Anterior cingulate cortex (tissue), 58 donors: Measurements from ENCODE around the gene IFNL2.
"Not testable (repeated sequence)": the region's sequence is repeated elsewhere in the genome, so short reads cannot be mapped to it uniquely, and the experiment has no call there.

Source experiments
- DNase-seq, 58 donors: peaks; one replicate each; lab custom pipeline; 2025; lab: John Stamatoyannopoulos, UW

The IFNL2 gene

DNA sequence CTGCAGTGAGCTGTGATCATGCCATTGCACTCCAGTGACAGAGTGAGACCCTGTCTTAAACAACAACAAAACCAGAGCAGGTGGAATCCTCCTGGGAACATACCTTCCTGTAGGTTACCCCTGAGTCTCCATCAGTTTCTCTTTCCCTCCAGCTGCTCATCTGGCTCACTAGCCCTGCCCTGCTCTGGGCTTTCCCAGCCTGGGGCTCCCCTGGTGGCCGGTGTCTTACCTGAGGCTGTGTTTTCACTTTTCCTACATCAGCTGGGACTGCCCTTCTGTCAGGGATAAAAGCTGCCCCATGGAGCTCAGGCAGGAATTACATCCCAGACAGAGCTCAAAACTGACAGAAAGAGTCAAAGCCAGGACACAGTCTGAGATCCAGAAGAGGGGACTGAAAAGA lies at the start of gene IFNL2:
Gene IFNL2 (plus strand): TSS at position 312 of the 400 bp plus-strand sequence. CDS start 173 bp downstream, outside the sequence.
- not testable (repeated sequence) for DNase-seq

DNA sequence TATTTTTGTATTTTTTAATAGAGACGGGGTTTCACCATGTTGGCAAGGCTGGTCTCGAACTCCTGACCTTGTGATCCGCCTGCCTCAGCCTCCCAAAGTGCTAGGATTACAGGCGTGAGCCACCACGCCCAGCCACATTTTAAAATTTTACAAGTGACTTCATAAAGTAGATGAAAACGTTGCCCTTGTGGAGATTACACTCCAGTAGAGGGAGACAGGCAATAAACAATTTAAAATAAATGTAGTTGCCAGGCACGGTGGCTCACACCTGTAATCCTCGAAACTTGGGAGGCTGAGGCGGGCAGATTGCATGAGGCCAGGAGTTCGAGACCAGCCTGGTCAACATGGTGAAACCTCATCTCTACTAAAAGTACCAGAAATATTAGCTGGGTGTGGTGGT lies 49.1 kb upstream of the IFNL2 start:
- not testable (repeated sequence) for DNase-seq

GRCh38 chr19:39223703-39224279 lies 44.4 kb upstream of the IFNL2 start:
- DNase-seq, result no peak

DNA sequence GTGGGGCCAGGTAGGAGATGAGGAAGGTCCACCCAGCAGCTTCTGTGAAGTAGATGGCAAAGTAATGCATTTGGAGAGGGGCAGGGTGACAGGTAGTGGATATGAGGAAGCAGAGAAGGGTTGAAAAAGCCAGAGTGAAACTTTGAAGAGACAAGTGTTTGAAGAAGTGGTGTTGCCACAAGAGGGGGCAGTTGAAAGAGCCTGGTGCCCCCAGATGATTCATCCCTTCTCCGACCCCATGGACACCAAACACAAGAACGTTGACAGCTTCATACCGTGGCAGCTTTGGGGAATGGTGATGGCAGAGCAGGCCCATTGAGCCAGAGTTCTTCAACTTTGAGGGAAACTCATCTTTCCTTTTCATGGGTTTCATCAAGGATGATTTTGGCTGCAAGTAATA lies 43.3 kb upstream of the IFNL2 start:
- no peak for DNase-seq

DNA sequence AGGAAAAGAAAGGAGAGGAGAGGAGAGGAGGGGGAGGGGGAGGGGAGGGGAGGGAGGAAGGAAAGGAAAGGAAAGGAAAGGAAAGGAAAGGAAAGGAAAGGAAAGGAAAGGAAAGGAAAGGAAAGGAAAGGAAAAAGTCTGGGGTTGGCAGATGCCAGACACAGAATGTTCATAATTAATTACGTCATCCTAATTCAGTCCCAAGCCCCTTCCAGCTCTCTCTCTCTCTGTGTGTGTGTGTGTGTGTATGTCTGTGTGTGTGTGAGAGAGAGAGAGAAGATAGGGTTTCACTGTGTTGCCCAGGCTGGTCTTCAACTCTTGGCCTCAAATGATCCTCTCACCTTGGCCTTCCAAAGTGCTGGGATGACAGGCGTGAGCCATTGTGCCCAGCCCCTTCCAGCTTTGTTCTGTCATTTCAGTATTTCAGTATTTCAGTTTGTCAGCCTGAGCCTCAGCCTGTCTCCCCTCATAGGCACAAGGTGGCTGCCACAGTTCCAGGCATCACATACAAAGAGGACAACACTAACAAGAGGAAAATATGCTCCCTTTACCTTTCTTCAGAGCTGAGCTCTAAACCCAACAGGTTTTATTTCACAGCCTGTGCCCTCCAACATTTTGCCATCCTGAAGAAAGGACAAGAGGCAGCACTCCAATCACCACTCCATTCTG lies 38.0 kb upstream of the IFNL2 start:
- DNase-seq, result no peak

GRCh38 chr19:39232708-39233107 lies 35.5 kb upstream of the IFNL2 start:
- DNase-seq, result no peak

- no peak for DNase-seq
Measured at GRCh38 chr19:39236527-39236926, 31.7 kb upstream of the IFNL2 start.

DNA sequence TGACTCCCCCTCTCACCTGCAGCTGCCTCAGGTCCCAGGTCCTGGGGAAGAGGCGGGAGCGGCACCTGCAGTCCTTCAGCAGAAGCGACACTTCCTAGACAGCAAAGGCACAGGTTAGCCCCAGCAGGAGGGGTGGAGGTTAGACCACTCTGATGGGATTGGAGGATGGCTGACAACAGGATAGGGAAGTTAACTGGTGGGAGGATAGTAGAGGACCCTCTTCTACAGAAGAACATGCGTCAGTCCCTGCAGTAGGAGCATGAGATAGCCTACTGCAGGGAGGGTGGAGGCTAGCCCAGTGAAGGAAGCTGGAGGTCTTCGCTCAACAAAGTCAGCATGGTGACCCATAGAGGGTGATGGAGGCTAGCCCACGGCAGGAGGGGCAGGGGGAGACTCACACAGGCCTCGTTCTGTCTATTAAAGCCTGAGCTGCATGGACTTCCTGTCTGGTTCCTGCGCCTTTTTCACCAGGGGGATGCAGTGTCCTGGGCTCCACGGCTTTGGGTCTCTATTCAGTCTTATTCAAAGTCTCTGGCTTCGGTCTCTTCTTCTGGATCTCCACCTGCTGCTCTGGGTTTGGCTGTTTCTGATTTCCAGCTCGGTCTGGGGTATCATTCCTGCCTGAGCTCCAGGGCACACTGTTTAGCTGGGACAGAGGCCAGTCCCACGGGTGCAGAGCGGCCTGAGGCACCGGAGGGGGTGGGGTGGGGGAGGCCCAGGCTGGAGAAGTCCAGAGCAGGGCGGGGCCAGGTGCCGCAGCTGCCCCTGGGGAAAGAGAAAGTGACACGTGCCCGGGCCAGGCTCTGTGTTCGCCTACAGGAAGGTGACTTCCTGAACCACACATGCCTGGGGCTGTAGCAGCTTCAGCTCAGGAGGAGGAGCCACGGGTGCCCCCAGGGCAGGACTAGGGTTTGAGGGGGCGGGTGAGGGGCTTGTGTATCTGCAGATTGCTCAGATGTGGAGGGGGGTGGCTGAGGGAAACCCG lies 30.7 kb upstream of the IFNL2 start:
- DNase-seq, result no peak

DNA sequence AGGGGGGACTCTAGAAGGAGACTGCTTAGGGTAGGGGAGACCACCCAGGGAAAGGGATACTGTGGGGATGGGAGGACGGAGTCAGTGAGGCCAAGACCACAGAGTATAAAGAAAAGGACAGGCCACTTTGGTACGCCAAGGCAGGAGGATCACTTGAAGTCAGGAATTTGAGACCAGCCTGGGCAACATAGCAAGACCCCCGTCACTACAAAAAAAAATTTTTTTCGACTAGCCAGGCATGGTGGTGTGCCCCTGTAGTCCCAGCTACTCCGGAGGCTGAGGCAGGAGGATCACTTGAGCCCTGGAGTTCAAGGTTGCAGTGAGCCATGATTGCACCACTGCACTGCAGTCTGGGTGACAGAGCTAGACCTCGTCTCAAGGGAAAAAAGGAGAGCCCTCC lies 30.0 kb upstream of the IFNL2 start:
- no peak for DNase-seq

DNA sequence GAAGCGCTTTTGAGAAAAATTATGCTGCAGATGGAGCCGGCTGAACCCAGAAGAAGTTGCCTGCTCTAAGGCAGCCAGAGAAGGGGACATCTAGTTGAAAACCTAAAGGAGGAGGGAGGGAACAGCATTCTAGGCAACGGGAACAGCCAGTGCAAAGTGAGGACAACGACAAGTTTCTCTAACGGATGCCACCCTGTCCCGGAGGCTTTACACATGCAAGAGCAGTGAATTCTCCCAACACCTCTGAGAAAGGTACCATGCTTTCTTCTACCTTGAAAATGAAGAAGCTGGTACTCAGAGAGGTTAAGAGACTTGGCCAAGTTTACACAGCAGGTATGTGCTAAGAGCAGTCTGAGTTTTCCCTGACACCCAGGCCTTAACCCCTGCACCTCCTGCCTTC lies 29.3 kb upstream of the IFNL2 start:
- DNase-seq, result no peak

GRCh38 chr19:39240421-39240820 lies 27.8 kb upstream of the IFNL2 start:
- no peak for DNase-seq

DNA sequence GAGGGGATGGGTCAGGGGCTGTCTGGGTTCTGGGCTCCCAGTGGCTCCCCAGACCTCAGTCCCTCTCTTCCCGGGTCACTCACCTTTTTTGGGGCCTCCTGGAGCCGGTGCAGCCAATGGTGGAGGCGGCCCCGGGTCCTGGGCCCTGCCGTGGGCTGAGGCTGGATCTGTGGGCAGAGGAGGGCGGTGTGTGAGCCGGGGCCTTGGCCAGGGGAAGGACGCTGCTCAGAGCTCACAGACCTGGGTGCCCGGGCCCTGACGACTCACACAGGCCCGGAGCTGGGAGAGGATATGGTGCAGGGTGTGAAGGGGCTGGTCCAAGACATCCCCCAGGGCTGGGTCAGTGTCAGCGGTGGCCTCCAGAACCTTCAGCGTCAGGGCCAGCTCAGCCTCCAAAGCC lies 24.5 kb upstream of the IFNL2 start:
- not testable (repeated sequence) for DNase-seq

DNA sequence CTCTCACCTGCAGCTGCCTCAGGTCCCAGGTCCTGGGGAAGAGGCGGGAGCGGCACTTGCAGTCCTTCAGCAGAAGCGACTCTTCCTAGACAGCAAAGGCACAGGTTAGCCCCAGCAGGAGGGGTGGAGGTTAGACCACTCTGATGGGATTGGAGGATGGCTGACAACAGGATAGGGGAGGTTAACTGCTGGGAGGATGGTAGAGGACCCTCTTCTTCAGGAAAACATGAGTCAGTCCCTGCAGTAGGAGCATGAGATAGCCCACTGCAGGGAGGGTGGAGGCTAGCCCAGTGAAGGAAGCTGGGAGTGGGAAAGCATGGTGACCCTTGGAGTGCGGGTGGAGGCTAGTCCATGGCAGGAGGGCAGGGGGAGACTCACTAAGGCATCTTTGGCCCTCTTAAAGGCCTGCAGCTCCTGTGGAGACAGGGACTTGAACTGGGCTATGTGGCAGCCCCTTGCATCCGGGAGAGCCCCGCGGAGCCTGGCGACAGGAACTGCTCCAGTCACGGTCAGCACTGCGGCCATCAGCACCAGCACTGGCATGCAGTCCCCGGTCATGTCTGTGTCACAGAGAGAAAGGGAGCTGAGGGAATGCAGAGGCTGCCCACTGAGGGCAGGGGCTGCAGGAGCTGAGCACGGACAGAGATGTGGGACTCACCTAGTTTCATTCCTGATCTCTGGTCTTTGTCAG lies 23.6 kb upstream of the IFNL2 start, which contains the start of gene IFNL3:
Gene IFNL3 (minus strand): TSS at position 597 of the 691 bp plus-strand sequence. CDS start 39 bp downstream, at position 558.
- not testable (repeated sequence) for DNase-seq

- DNase-seq, result not testable (repeated sequence)
Measured at GRCh38 chr19:39245166-39245565, 23.0 kb upstream of the IFNL2 start.

- DNase-seq, result peak in 24 of 58 donors; percentile 2 to 51 (median 12)
Measured at GRCh38 chr19:39246951-39247669, 21.1 kb upstream of the IFNL2 start.

DNA sequence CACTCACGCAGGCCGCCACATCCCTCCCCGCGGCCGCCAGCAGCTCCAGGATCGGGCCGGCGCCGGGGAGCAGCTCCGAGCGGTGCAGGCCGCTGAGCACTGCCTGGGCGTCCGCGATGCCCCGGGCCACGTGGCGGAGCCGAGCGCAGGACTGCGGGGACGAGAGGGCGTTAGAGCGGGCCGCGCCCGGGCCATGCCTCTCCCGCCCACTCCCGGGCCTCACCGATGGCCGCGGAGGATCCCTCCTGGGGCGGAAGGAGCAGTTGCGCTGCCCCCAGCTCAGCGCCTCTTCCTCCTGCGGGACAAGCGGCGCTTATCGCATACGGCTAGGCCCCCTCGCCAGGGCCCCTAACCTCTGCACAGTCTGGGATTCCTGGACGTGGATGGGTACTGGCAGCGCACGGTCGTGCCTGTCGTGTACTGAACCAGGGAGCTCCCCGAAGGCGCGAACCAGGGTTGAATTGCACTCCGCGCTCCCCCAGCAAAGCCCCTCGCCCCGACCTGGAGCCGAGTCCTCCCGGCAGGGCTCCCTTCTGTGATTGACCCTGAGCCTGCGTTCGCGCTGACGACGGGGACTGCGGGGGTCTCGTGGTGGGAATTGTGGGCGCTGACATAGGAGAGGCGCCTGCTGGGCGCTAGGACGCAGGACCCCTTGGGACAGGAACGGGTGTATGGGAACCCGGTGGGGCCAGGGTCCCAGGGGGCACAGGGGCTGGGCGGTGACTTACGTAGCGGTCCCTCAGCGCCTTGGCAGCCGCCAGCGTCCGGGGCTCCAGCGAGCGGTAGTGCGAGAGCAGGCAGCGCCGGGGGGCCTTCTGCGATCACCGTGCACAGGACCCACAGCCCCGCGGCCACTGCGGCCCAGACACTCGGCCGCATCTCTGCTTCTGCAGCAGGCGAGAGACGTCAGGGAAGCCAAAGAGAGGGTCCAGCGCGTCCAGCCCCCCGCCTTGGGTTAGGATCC lies 20.2 kb upstream of the IFNL2 start:
- DNase-seq, result no peak

GRCh38 chr19:39248806-39249205 lies 19.4 kb upstream of the IFNL2 start, which contains the start of gene IFNL4:
Gene IFNL4, minus strand, starts transcription at chr19:39248856.
- DNase-seq, result no peak

DNA sequence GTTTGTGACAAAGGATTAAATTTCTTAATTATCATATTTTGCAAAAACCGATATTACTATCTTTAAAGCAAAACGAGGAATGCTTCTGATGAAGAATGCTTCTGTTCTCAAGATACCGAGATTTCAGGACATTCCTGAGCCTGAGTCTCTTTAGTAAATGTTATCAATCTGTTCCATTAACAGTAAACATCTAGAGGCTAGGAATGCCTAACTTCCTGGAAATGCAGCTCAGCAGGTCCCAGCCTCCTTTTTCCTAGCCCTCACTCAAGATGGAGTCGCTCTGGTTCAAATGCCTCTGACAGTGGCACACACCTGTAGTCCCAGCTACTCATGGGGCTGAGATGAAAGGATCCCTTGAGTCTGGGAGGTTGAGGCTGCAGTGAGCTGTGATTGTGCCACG lies 17.1 kb upstream of the IFNL2 start:
- no peak for DNase-seq
